DOHH2 (cell line): ENCODE data around the gene PACRG.

Experiments used
- H3F3A ChIP-seq: fragments of 200-600 bp; sonication (generic), shearing (Covaris generic); 2 replicates; pipeline ENCODE4 v1.6.0; 2016; ENCODE audit warnings: antibody characterized with exemption, mild to moderate bottlenecking; ENCODE audit not compliant: control insufficient read depth, insufficient read depth
- H3K27ac ChIP-seq: fragments of 200-600 bp; sonication (generic); 2 replicates; pipeline ENCODE4 v1.5.1; 2014; ENCODE audit warnings: low read depth, mild to moderate bottlenecking, low read length, moderate library complexity
- H3K27me3 ChIP-seq: fragments of 200-600 bp; sonication (generic); 2 replicates; pipeline ENCODE4 v1.6.1; 2014; ENCODE audit warnings: mild to moderate bottlenecking, low read length, mixed read lengths; ENCODE audit not compliant: control insufficient read depth
- H3K36me3 ChIP-seq: fragments of 200-600 bp; sonication (generic); 2 replicates; pipeline ENCODE4 v1.6.1; 2014; ENCODE audit warnings: mild to moderate bottlenecking, low read length, moderate library complexity, mixed read lengths; ENCODE audit not compliant: control insufficient read depth
- H3K4me1 ChIP-seq: fragments of 200-600 bp; sonication (generic); 2 replicates; pipeline ENCODE4 v1.6.1; 2014; ENCODE audit warnings: mild to moderate bottlenecking, low read length, mixed read lengths; ENCODE audit not compliant: control insufficient read depth
- H3K4me2 ChIP-seq: fragments of 200-600 bp; sonication (generic); 2 replicates; pipeline ENCODE4 v1.6.0; 2014; ENCODE audit warnings: mild to moderate bottlenecking, low read length, moderate library complexity
- H3K4me3 ChIP-seq: fragments of 200-600 bp; sonication (generic); 2 replicates; pipeline ENCODE4 v1.5.1; 2014; ENCODE audit warnings: mild to moderate bottlenecking, low read length, mixed read lengths
- H3K79me2 ChIP-seq: fragments of 200-600 bp; sonication (generic); 2 replicates; pipeline ENCODE4 v1.6.1; 2014; ENCODE audit warnings: mild to moderate bottlenecking, low read length, mixed read lengths; ENCODE audit not compliant: control insufficient read depth
- H3K9me2 ChIP-seq: fragments of 200-600 bp; sonication (generic); replicated peaks from 2 replicates; pipeline ENCODE4 v1.6.1; 2014; ENCODE audit warnings: mild to moderate bottlenecking, low read length, mixed read lengths; ENCODE audit not compliant: control insufficient read depth
- H3K9me3 ChIP-seq: fragments of 200-600 bp; sonication (generic); 2 replicates; pipeline ENCODE4 v1.6.1; 2014; ENCODE audit warnings: antibody characterized with exemption, low read length, mixed read lengths; ENCODE audit not compliant: control insufficient read depth, insufficient read depth
- H4K20me1 ChIP-seq: fragments of 200-600 bp; sonication (generic); 2 replicates; pipeline ENCODE4 v1.6.0; 2014; ENCODE audit warnings: low read depth, mild to moderate bottlenecking, antibody characterized with exemption, low read length, moderate library complexity; ENCODE audit not compliant: control insufficient read depth, insufficient read depth
- EZH2phosphoT487 ChIP-seq: fragments of 200-600 bp; sonication (generic); IDR thresholded peaks from 2 replicates; pipeline ENCODE4 v1.6.1; 2017; ENCODE audit warnings: borderline replicate concordance, mild to moderate bottlenecking, antibody characterized with exemption, low read length, moderate library complexity, mixed read lengths
- TF ChIP-seq, protein P1 (sequence below): fragments of 200-600 bp; sonication (generic); IDR thresholded peaks from one replicate; pipeline ENCODE4 v1.5.1; 2014; ENCODE audit warnings: antibody characterized with exemption, mild to moderate bottlenecking, low read depth, low read length; ENCODE audit not compliant: poor library complexity, severe bottlenecking

The PACRG gene

GRCh38 chr6:162705736-162706135, 22.0 kb upstream of the PACRG start:
- Histone ChIP-seq H3K79me2 (no peaks in the 10 kb centered on the region), H3K27ac (no peak overlapping the region), H4K20me1 (no peaks in the 10 kb centered on the region), H3K4me2 (no peak overlapping the region), H3K4me1 (no peaks in the 10 kb centered on the region), H3K36me3 (no peaks in the 10 kb centered on the region), H3K9me2 (no peaks in the 10 kb centered on the region), H3F3A (no peaks in the 10 kb centered on the region), H3K4me3 (no peak overlapping the region), H3K9me3 (no peaks in the 10 kb centered on the region), H3K27me3 (no peaks in the 10 kb centered on the region)
- no peak for TF ChIP-seq EZH2phosphoT487
- TF ChIP-seq, protein P1, sequence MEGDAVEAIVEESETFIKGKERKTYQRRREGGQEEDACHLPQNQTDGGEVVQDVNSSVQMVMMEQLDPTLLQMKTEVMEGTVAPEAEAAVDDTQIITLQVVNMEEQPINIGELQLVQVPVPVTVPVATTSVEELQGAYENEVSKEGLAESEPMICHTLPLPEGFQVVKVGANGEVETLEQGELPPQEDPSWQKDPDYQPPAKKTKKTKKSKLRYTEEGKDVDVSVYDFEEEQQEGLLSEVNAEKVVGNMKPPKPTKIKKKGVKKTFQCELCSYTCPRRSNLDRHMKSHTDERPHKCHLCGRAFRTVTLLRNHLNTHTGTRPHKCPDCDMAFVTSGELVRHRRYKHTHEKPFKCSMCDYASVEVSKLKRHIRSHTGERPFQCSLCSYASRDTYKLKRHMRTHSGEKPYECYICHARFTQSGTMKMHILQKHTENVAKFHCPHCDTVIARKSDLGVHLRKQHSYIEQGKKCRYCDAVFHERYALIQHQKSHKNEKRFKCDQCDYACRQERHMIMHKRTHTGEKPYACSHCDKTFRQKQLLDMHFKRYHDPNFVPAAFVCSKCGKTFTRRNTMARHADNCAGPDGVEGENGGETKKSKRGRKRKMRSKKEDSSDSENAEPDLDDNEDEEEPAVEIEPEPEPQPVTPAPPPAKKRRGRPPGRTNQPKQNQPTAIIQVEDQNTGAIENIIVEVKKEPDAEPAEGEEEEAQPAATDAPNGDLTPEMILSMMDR: no peak

GRCh38 chr6:162706232-162706631, 21.5 kb upstream of the PACRG start:
- TF ChIP-seq, protein P1: no peak
- no peak for TF ChIP-seq EZH2phosphoT487
- no peaks in the 10 kb centered on the region for H3K79me2 ChIP-seq
- H3K9me3 ChIP-seq: no peaks in the 10 kb centered on the region
- H4K20me1 ChIP-seq: no peaks in the 10 kb centered on the region
- no peak overlapping the region for H3K27ac ChIP-seq
- H3K27me3 ChIP-seq: no peaks in the 10 kb centered on the region
- no peaks in the 10 kb centered on the region for H3K36me3 ChIP-seq
- H3K4me3 ChIP-seq: no peak overlapping the region
- H3K4me2 ChIP-seq: no peak overlapping the region
- H3K4me1 ChIP-seq: no peaks in the 10 kb centered on the region
- no peaks in the 10 kb centered on the region for H3K9me2 ChIP-seq
- H3F3A ChIP-seq: no peaks in the 10 kb centered on the region

GRCh38 chr6:162708971-162709370, 18.8 kb upstream of the PACRG start:
- H3K9me2 ChIP-seq: no peaks in the 10 kb centered on the region
- H3K4me1 ChIP-seq: no peaks in the 10 kb centered on the region
- H3K4me2 ChIP-seq: no peak overlapping the region
- no peak overlapping the region for H3K4me3 ChIP-seq
- no peaks in the 10 kb centered on the region for H3K79me2 ChIP-seq
- H3K27me3 ChIP-seq: no peaks in the 10 kb centered on the region
- no peaks in the 10 kb centered on the region for H3F3A ChIP-seq
- H4K20me1 ChIP-seq: no peaks in the 10 kb centered on the region
- no peaks in the 10 kb centered on the region for H3K36me3 ChIP-seq
- no peak overlapping the region for H3K27ac ChIP-seq
- TF ChIP-seq EZH2phosphoT487: no peak
- TF ChIP-seq, protein P1: no peak
- H3K9me3 ChIP-seq: no peaks in the 10 kb centered on the region

GRCh38 chr6:162709431-162709830, 18.3 kb upstream of the PACRG start:
- no peak overlapping the region for H3K27ac ChIP-seq

More at GRCh38 chr6:162709431-162709830, 18.3 kb upstream of the PACRG start:
- Histone ChIP-seq H3F3A (no peaks in the 10 kb centered on the region), H3K9me2 (no peaks in the 10 kb centered on the region), H3K79me2 (no peaks in the 10 kb centered on the region), H3K9me3 (no peaks in the 10 kb centered on the region), H3K27me3 (no peaks in the 10 kb centered on the region), H4K20me1 (no peaks in the 10 kb centered on the region), H3K4me3 (no peak overlapping the region), H3K36me3 (no peaks in the 10 kb centered on the region), H3K4me2 (no peak overlapping the region), H3K4me1 (no peaks in the 10 kb centered on the region)
- TF ChIP-seq, protein P1: no peak
- no peak for TF ChIP-seq EZH2phosphoT487
